Measurements from ENCODE around the gene KLK13.

The KLK13 gene

DNA sequence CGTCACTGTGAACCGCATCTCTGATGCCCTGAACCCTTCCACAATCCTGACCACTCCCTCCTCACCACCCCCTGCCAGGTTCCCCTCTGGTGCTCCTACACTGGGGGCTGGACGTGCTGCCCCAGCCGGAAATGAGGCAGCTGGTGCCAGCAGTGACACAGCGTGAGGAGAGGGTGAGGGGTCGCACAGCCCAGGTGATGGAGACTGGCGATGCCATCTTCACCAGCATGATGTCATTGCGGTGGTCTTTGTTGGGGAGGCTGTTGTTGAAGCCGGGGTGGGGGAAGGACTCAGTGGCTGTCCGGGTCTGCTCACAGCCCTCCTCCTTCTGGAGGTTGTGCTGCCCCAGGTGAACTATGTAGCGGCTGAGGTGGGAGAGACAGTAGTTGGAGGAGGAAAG, 40.9 kb downstream of the KLK13 start:
- Mint-ChIP-seq H3K27me3 (peaks cover 17% of the 10 kb centered on the region), H3K4me3 (no peak overlapping the region), H3K9me3 (no peaks in the 10 kb centered on the region), H3K27ac (no peak overlapping the region), H3K4me1 (no peaks in the 10 kb centered on the region), H3K36me3 (no peaks in the 10 kb centered on the region)

- no peak overlapping the region for H3K27ac Mint-ChIP-seq
- peaks cover 8% of the 10 kb centered on the region for H3K4me1 Mint-ChIP-seq
- H3K4me3 Mint-ChIP-seq, result no peak overlapping the region
- H3K36me3 Mint-ChIP-seq, result peaks cover 2% of the 10 kb centered on the region
- no peaks in the 10 kb centered on the region for H3K9me3 Mint-ChIP-seq
- H3K27me3 Mint-ChIP-seq, result peaks cover 22% of the 10 kb centered on the region
Observed at GRCh38 chr19:51022526-51022925, 42.4 kb downstream of the KLK13 start.

DNA sequence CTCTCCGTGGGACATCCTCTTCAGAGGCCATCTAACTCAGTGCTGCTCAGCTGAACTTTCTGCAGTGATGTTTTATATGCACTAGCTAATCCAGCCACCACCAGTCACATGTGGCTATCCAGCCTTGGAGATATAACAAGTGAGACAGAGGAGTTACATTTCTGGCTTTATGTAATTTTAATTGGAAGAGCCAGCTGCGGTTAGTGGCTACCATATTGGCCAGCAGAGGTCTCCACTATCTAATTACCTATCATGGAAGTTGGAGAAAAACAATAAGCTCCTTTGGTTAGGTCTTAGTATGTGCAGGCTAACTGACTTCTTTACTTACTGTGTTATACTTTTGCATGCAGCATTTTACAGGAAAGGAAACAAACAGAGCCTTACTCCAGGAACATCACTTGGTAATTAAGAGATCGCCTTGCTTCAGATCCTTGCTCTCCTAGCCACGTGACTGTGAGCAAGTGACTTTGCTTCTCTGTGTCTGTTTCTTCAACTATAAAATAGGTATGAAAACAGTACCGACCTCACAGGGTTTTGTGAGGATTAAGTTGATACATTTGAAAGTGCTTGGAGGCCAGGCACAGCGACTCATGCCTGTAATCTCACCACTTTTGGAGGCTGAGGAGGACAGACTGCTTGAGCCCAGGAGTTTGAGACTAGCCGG, 43.8 kb downstream of the KLK13 start:
- no peaks in the 10 kb centered on the region for H3K9me3 Mint-ChIP-seq
- no peak overlapping the region for H3K27ac Mint-ChIP-seq
- peaks cover 2% of the 10 kb centered on the region for H3K36me3 Mint-ChIP-seq
- H3K4me3 Mint-ChIP-seq, result no peak overlapping the region
- H3K27me3 Mint-ChIP-seq, result peaks cover 26% of the 10 kb centered on the region
- peaks cover 17% of the 10 kb centered on the region for H3K4me1 Mint-ChIP-seq

DNA sequence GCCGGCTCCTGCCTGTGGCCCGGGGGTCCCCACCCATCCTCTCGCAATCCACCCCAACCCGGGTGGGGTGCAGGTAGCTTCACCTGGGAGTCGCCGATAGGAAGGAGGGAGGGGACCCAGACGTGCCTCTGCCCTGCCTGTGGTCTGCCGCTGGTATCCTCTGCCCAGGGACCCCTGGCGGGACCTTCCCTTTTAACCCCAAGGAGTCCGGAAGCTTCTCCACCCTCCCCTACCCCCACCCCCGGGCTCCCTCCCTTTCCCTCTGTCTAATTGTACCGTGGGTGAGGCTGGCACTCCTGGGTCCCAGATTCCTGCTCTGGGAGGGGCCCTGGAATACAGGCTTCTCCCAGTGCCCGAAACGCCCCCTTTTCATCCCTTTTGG, 45.4 kb downstream of the KLK13 start, which contains the start of gene KLK10:
Gene KLK10, minus strand, starts transcription at position 166 of the 382 bp plus-strand sequence. CDS start 579 bp downstream, outside the sequence.
- no peaks in the 10 kb centered on the region for H3K9me3 Mint-ChIP-seq
- peaks cover 2% of the 10 kb centered on the region for H3K36me3 Mint-ChIP-seq
- H3K4me1 Mint-ChIP-seq, result peaks cover 17% of the 10 kb centered on the region
- H3K27ac Mint-ChIP-seq, result no peak within 1 kb of the TSS
- peak within 1 kb of the TSS; percentile 23 for H3K4me3 Mint-ChIP-seq
- H3K27me3 Mint-ChIP-seq, result peaks cover 33% of the 10 kb centered on the region

- Mint-ChIP-seq H3K27me3 (peaks cover 38% of the 10 kb centered on the region), H3K36me3 (peaks cover 2% of the 10 kb centered on the region), H3K27ac (no peak overlapping the region), H3K9me3 (no peaks in the 10 kb centered on the region), H3K4me3 (peak overlapping the region; percentile 23), H3K4me1 (peaks cover 17% of the 10 kb centered on the region)
Observed at GRCh38 chr19:51018745-51019543, 45.9 kb downstream of the KLK13 start.

- H3K27me3 Mint-ChIP-seq, result peaks cover 50% of the 10 kb centered on the region
- H3K9me3 Mint-ChIP-seq, result no peaks in the 10 kb centered on the region
- peaks cover 17% of the 10 kb centered on the region for H3K4me1 Mint-ChIP-seq
- H3K27ac Mint-ChIP-seq, result no peak overlapping the region
- H3K4me3 Mint-ChIP-seq, result no peak overlapping the region
- peaks cover 2% of the 10 kb centered on the region for H3K36me3 Mint-ChIP-seq
Observed at GRCh38 chr19:51016798-51017683, 47.9 kb downstream of the KLK13 start.

- Mint-ChIP-seq H3K36me3 (peaks cover 2% of the 10 kb centered on the region), H3K4me1 (peaks cover 17% of the 10 kb centered on the region), H3K4me3 (no peak overlapping the region), H3K27ac (no peak overlapping the region), H3K27me3 (peaks cover 52% of the 10 kb centered on the region), H3K9me3 (no peaks in the 10 kb centered on the region)
Observed at GRCh38 chr19:51015691-51016267, 49.1 kb downstream of the KLK13 start.

DNA sequence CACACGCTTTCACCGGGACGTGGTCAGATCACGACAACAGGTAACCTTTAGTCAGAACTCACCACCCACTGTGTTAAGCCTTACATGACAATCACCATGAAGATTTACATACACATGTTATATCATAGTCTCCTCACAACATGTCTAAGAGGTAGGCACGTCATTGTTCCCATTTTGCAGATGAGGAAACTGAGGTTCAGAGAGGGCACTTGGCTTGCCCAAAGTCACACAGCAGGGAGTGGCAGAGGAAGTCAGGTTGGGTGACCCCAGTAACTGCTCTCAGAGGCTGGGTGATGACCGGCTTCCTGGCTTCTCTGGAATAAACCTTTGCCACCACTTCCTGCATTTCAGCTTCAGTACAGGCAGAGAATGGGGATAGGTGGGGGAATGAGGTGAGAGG, 50.6 kb downstream of the KLK13 start:
- H3K36me3 Mint-ChIP-seq, result peaks cover 2% of the 10 kb centered on the region
- peaks cover 57% of the 10 kb centered on the region for H3K27me3 Mint-ChIP-seq
- no peak overlapping the region for H3K27ac Mint-ChIP-seq
- H3K9me3 Mint-ChIP-seq, result no peaks in the 10 kb centered on the region
- peaks cover 17% of the 10 kb centered on the region for H3K4me1 Mint-ChIP-seq
- H3K4me3 Mint-ChIP-seq, result no peak overlapping the region

- Mint-ChIP-seq H3K9me3 (no peaks in the 10 kb centered on the region), H3K27me3 (peaks cover 53% of the 10 kb centered on the region), H3K4me3 (no peak overlapping the region), H3K4me1 (peaks cover 9% of the 10 kb centered on the region), H3K36me3 (no peaks in the 10 kb centered on the region), H3K27ac (no peak overlapping the region)
Observed at GRCh38 chr19:51012661-51013190, 52.2 kb downstream of the KLK13 start.

GRCh38 chr19:51010066-51010795, 54.7 kb downstream of the KLK13 start:
- no peak overlapping the region for H3K4me3 Mint-ChIP-seq
- H3K27ac Mint-ChIP-seq, result no peak overlapping the region
- no peaks in the 10 kb centered on the region for H3K4me1 Mint-ChIP-seq
- peaks cover 39% of the 10 kb centered on the region for H3K27me3 Mint-ChIP-seq
- no peaks in the 10 kb centered on the region for H3K36me3 Mint-ChIP-seq
- H3K9me3 Mint-ChIP-seq, result no peaks in the 10 kb centered on the region

DNA sequence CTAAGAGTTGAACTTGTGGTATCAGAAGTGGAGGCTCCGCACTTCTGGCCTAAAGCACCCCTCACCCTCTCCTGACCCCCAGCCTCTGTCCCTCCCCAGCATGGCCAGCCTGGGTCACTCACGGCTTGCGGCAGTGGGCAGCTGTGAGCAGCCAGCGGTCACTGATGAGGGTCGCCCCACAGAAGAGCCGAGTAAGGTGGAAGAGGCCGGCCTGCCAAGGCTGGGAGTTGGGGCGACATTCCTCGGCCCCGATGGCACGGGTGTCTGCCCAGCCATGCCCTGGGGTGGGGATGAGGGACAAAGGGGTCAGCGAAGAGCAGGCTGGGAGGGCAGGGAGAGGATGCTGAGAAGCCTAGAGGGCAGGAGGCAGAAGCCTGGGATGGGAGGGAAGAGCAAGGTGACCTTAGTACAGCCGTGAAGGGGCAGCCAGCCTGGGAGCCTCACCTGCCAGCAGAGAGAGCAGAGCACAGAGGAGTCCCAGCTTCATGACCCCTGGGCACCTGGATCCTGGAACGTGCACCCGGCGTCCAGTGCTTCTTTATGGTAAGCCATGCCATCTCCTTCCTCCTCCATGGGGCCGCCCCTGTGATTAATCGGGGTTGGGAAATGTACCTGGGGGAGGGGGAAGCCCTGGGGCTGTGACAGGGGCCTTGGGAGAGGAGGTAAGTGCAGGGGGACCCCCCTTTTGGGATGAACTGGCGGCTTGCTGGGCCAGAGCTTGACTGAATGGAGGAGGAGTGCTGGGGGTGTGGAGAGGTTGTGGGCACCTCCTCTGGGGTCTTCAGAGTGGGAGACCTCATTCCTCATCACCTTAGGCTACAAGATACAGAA, 55.6 kb downstream of the KLK13 start:
- Mint-ChIP-seq H3K27me3 (peaks cover 33% of the 10 kb centered on the region), H3K36me3 (no peaks in the 10 kb centered on the region), H3K4me1 (no peaks in the 10 kb centered on the region), H3K9me3 (no peaks in the 10 kb centered on the region), H3K27ac (no peak overlapping the region), H3K4me3 (no peak overlapping the region)

- Mint-ChIP-seq H3K4me3 (no peak overlapping the region), H3K27me3 (peaks cover 24% of the 10 kb centered on the region), H3K4me1 (no peaks in the 10 kb centered on the region), H3K9me3 (no peaks in the 10 kb centered on the region), H3K36me3 (no peaks in the 10 kb centered on the region), H3K27ac (no peak overlapping the region)
Observed at GRCh38 chr19:51007488-51007887, 57.4 kb downstream of the KLK13 start.

DNA sequence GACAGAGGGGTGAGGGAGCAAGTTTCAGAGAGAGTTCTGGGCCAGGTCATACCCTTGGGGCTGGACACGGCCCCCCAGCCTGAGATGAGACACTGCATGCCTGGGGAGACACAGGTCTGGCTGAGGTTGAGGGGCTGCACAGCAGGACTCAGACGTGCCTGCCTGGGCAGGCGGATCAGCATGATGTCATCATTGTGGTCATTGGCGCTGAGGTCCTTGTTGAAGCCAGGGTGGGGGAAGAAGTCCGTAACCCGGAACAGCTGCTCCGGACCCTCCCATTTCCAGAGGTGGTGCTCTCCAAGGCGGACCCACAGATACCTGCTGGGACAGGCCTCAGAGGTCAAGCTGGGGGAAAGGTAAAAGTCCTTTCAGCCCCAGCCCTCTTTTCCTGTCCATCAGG, 58.5 kb downstream of the KLK13 start:
- H3K36me3 Mint-ChIP-seq, result no peaks in the 10 kb centered on the region
- H3K27me3 Mint-ChIP-seq, result peaks cover 25% of the 10 kb centered on the region
- H3K27ac Mint-ChIP-seq, result no peak overlapping the region
- H3K4me1 Mint-ChIP-seq, result no peaks in the 10 kb centered on the region
- H3K4me3 Mint-ChIP-seq, result no peak overlapping the region
- no peaks in the 10 kb centered on the region for H3K9me3 Mint-ChIP-seq
